Kidney epithelial cell (primary cell): ENCODE measurements around the gene PRIM2. TPM values are rescaled to one million over a fixed set of nuclear protein-coding genes. Genes with fewer than 3 reads are reported as not detected.
"Not testable (repeated sequence)": the region's sequence is repeated elsewhere in the genome, so short reads cannot be mapped to it uniquely, and the experiment has no call there.

Experiments used
- DNase-seq: peaks from one replicate; pipeline ENCODE4 v3.0.0-alpha.2; 2010; ENCODE audit warnings: low read depth
- H3K27me3 ChIP-seq: 2 replicates; pipeline ENCODE4 v1.6.0; 2011; ENCODE audit warnings: low read length; ENCODE audit not compliant: control insufficient read depth, insufficient read depth
- H3K36me3 ChIP-seq: 2 replicates; pipeline ENCODE4 v1.5.1; 2011; ENCODE audit warnings: low read length; ENCODE audit not compliant: control insufficient read depth, insufficient read depth
- H3K4me3 ChIP-seq: 2 replicates; pipeline ENCODE4 v1.5.1; 2011; ENCODE audit warnings: low read depth, mild to moderate bottlenecking, control low read depth, low read length
- total RNA-seq: library from RNA; depleted of rRNA; stranded (reverse); fragments of >200 nt; gene quantifications from 2 replicates; pipeline ENCODE4 v1.2.3, GENCODE V29; 2015
- TF ChIP-seq, protein P1 (sequence below): IDR thresholded peaks from 2 replicates; pipeline ENCODE4 v1.5.1; 2011; ENCODE audit warnings: mild to moderate bottlenecking, moderate library complexity, low read length, control low read depth, inconsistent platforms; ENCODE audit not compliant: insufficient read depth, poor library complexity, severe bottlenecking

Gene PRIM2, protein sequence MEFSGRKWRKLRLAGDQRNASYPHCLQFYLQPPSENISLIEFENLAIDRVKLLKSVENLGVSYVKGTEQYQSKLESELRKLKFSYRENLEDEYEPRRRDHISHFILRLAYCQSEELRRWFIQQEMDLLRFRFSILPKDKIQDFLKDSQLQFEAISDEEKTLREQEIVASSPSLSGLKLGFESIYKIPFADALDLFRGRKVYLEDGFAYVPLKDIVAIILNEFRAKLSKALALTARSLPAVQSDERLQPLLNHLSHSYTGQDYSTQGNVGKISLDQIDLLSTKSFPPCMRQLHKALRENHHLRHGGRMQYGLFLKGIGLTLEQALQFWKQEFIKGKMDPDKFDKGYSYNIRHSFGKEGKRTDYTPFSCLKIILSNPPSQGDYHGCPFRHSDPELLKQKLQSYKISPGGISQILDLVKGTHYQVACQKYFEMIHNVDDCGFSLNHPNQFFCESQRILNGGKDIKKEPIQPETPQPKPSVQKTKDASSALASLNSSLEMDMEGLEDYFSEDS
- total RNA-seq: 16.2 and 17.9 TPM in 2 replicates

DNA sequence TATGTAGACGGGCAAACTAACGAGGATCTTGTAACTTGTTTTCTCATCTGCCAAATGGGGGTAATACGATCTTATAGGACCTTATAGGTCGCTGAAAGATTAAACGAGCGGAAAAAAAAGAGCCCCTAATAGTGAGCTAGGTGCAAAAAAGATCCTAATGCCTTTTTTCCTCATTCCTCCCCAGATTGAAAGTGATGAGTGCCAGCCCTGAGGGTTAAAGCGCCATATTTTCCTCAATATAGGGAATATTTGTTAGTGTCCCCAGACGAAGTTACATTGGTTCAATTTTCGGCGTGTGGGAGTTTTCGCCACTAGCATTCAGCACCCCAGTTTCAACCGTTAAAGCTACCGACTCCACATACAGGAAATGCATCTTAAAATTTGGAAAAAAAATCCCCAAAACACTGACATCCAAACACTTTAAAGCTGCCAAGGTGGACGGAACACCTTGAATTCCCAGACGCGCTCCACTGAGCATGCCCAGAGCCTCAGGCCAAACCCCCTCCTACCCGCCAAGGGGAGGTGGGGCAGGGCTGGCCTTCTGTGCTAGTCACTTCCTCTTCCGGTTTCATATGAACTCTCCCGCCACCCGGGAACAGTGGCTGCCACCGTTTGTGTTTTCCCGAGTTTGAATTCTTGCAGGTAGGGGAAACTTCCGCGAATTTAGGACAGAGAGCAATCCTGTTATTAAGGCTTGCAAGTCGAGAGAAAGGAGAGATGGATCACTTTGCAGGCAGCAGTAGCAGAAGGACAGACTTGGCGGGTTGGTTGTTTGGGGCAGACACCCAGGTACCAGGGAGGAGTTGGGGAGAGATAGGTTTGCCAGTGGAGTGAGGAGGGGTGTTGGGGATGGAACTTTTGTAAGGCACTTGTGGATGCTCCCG, at the start of gene PRIM2:
Gene PRIM2, plus strand, starts transcription at position 571 of the 884 bp plus-strand sequence. CDS start 816 bp downstream, outside the sequence.
- Histone ChIP-seq H3K4me3 (peak within 1 kb of the TSS; percentile 81), H3K36me3 (peaks cover 1% of the 10 kb centered on the region), H3K27me3 (no peaks in the 10 kb centered on the region)
- DNase-seq: peak; percentile 50
- TF ChIP-seq, protein P1, sequence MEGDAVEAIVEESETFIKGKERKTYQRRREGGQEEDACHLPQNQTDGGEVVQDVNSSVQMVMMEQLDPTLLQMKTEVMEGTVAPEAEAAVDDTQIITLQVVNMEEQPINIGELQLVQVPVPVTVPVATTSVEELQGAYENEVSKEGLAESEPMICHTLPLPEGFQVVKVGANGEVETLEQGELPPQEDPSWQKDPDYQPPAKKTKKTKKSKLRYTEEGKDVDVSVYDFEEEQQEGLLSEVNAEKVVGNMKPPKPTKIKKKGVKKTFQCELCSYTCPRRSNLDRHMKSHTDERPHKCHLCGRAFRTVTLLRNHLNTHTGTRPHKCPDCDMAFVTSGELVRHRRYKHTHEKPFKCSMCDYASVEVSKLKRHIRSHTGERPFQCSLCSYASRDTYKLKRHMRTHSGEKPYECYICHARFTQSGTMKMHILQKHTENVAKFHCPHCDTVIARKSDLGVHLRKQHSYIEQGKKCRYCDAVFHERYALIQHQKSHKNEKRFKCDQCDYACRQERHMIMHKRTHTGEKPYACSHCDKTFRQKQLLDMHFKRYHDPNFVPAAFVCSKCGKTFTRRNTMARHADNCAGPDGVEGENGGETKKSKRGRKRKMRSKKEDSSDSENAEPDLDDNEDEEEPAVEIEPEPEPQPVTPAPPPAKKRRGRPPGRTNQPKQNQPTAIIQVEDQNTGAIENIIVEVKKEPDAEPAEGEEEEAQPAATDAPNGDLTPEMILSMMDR: peak; percentile 6

DNA sequence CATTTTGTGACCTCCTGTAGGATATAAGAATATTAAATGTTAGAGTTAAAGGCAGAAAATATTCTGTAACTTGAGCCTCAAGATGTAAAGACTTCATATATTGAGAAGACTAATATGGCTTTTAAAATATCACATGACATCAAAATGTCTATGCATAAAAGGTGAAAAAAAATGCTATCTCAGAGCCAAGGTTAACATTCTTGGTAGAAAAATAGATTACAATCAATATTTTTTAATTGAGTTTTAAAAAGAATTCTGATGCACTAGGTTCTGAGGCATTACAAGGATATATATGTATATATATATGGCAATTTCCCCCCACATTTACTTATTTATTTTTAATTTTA, 49.2 kb upstream of the PRIM2 start:
- no peak overlapping the region for H3K4me3 ChIP-seq
- TF ChIP-seq, protein P1: no peak
- no peaks in the 10 kb centered on the region for H3K36me3 ChIP-seq
- no peak for DNase-seq
- H3K27me3 ChIP-seq: no peaks in the 10 kb centered on the region

DNA sequence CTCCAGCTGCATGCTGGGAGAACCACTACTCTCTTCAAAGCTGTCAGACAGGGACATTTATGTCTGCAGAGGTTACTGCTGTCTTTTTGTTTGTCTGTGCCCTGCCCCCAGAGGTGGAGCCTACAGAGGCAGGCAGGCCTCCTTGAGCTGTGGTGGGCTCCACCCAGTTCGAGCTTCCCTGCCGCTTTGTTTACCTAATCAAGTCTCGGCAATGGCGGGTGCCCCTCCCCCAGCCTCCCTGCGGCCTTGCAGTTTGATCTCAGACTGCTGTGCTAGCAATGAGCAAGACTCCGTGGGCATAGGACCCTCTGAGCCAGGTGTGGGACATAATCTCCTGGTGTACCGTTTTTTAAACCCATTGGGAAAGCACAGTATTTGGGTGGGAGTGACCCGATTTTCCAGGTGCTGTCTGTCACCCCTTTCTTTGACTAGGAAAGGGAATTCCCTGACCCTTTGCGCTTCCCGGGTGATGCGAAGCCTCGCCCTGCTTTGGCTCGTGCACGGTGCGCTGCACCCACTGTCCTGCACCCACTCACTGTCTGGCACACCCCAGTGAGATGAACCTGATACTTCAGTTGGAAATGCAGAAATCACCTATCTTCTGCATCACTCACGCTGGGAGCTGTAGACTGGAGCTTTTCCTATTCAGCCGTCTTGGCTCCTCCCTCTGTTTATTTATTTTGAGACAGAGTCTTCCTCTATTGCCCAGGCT, 43.2 kb upstream of the PRIM2 start:
- not testable (repeated sequence) for DNase-seq, H3K36me3 ChIP-seq, H3K27me3 ChIP-seq, H3K4me3 ChIP-seq

DNA sequence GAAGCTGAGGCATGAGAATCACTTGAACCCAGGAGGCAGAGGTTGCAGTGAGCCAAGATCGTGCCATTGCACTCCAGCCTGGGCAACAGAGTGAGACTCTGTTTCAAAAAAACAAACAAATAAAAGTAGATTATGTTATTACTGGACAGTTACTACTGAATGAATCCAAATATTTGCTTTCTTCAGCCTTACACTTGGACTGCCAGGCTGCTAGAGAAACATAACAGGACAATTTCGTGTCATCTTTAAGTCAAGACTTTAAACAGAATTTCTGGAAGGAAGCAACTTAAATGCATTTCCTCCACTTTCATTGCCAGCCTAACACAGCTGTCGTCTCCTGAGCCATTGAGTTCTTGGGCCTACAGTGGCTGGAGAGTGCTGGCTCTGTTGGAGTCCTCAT, 42.0 kb upstream of the PRIM2 start:
- no peak for DNase-seq
- no peak overlapping the region for H3K4me3 ChIP-seq
- H3K27me3 ChIP-seq: no peaks in the 10 kb centered on the region
- TF ChIP-seq, protein P1: no peak
- H3K36me3 ChIP-seq: no peaks in the 10 kb centered on the region

DNA sequence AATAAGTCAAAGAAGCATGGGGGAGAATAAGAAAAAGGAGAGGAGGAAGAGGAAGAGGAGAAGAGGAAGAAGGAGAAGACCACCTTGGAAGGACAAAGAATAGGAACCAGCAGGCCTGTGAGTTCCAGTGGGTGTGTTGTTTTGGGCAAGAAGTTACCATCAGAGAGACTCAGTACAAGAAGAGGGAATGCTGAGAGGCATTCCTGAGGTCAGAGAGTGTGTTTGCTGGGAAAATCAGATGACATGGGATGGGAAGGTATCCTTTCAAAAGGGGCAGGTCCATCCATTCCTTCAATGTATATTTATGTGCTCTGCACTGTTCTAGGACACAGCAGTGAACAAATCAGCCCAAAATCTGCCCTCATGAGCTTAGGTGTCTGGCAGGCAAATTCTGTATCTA, 40.5 kb upstream of the PRIM2 start:
- DNase-seq: no peak
- Histone ChIP-seq H3K4me3 (no peak overlapping the region), H3K36me3 (no peaks in the 10 kb centered on the region), H3K27me3 (no peaks in the 10 kb centered on the region)
- TF ChIP-seq, protein P1: no peak

DNA sequence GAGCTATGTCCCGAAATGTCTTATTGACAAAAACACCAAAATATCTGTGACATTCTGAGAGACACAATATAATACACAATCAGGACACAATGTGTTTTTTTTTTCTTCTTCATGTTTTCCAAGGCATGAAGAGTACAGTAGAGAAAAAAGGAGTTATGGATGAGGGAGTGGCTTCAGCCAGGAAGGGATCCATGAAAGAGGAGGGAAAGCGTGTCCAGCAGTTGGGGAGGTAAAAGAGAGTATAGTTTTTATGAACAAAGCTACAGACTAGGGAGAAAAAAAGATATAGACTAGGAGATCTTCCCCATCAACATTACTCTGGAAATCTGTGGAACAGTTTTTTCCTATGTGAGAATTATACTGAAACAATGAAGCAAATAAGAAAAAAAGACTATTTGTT, 38.9 kb upstream of the PRIM2 start:
- H3K36me3 ChIP-seq: no peaks in the 10 kb centered on the region
- H3K4me3 ChIP-seq: no peak overlapping the region
- H3K27me3 ChIP-seq: no peaks in the 10 kb centered on the region
- DNase-seq: no peak
- TF ChIP-seq, protein P1: no peak
